GM20000 (cell line): ENCODE measurements around the gene TNFSF9.

Experiments used
- DNase-seq: peaks from one replicate; pipeline ENCODE4 v3.0.0; 2012; ENCODE audit warnings: low spot score
- CTCF ChIP-seq: IDR thresholded peaks from 2 replicates; pipeline ENCODE4 v1.5.1; 2012; ENCODE audit warnings: mild to moderate bottlenecking, control low read depth; ENCODE audit errors: extremely low read depth, missing control alignments

TNFSF9 gene

GRCh38 chr19:6490134-6490533 is 40.7 kb upstream of the TNFSF9 start:
- no peak for DNase-seq
- TF ChIP-seq CTCF, result no peak

GRCh38 chr19:6491802-6492592 is 38.8 kb upstream of the TNFSF9 start:
- DNase-seq, result peak; percentile 2
- TF ChIP-seq CTCF, result no peak

GRCh38 chr19:6494438-6495036 is 36.3 kb upstream of the TNFSF9 start:
- DNase-seq, result no peak

GRCh38 chr19:6495947-6496346 is 34.9 kb upstream of the TNFSF9 start:
- TF ChIP-seq CTCF, result no peak
- peak; percentile 4 for DNase-seq

More at GRCh38 chr19:6494438-6495036, 36.3 kb upstream of the TNFSF9 start:
- no peak for TF ChIP-seq CTCF

- no peak for TF ChIP-seq CTCF
- DNase-seq, result peak; percentile 20
Observed at GRCh38 chr19:6498294-6499036, 32.4 kb upstream of the TNFSF9 start.

- DNase-seq, result peak; percentile 7
- no peak for TF ChIP-seq CTCF
Observed at GRCh38 chr19:6499052-6499790, 31.6 kb upstream of the TNFSF9 start.
